ENCODE results near the gene FANCC.

Gene FANCC

GRCh38 chr9:95182854-95183563 is 134.5 kb downstream of the FANCC start:
- no peak overlapping the region for H3K27ac ChIP-seq
- TF ChIP-seq CTCF (conservative IDR thresholded peaks at IDR 0.05) (no peak), ZFX (IDR thresholded peaks at IDR 0.05) (no peak)

- H3K27ac ChIP-seq, result no peak overlapping the region
- TF ChIP-seq CTCF (conservative IDR thresholded peaks at IDR 0.05) (no peak), ZFX (IDR thresholded peaks at IDR 0.05) (no peak)
Observed at GRCh38 chr9:95181835-95182234, 135.7 kb downstream of the FANCC start.

GRCh38 chr9:95181226-95181818 is 136.2 kb downstream of the FANCC start:
- no peak for TF ChIP-seq ZFX (IDR thresholded peaks at IDR 0.05)
- peak; percentile 84 for TF ChIP-seq CTCF (conservative IDR thresholded peaks at IDR 0.05)
- no peak overlapping the region for H3K27ac ChIP-seq

GRCh38 chr9:95177617-95178016 is 139.9 kb downstream of the FANCC start:
- H3K27ac ChIP-seq, result no peak overlapping the region
- no peak for TF ChIP-seq CTCF (conservative IDR thresholded peaks at IDR 0.05)
- TF ChIP-seq ZFX (IDR thresholded peaks at IDR 0.05), result no peak

- TF ChIP-seq CTCF (conservative IDR thresholded peaks at IDR 0.05), result no peak
- TF ChIP-seq ZFX (IDR thresholded peaks at IDR 0.05), result no peak
- H3K27ac ChIP-seq, result no peak overlapping the region
Observed at GRCh38 chr9:95176755-95177319, 140.7 kb downstream of the FANCC start.

DNA sequence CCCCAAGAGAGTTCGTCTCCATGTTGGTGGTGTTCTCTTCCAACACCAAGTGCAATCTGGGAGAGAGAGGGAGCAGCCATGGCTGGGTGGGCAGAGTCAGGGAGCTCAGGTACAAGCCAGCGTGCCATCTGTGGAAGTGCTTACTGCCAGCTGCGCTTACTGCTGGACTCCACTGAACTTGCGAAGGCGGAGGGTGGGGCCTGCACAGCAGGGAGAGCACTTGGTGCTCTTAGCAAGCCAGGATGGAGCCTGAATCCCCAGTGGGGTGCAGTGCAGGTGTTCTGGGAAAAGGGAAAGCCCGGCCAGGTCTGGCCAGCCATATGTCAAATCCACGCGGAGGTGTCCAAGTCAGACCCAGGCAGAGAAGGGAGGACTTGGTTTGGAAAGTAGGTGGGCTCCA is 142.0 kb downstream of the FANCC start:
- TF ChIP-seq ZFX (IDR thresholded peaks at IDR 0.05) (no peak), CTCF (conservative IDR thresholded peaks at IDR 0.05) (no peak)

GRCh38 chr9:95174038-95174437 is 143.5 kb downstream of the FANCC start:
- 0 out of 2 replicates have a peak, but pooled peaks have one; percentile 7 for TF ChIP-seq CTCF (conservative IDR thresholded peaks at IDR 0.05)
- TF ChIP-seq ZFX (IDR thresholded peaks at IDR 0.05), result no peak
- no peak overlapping the region for H3K27ac ChIP-seq

More for the DNA sequence above, 142.0 kb downstream of the FANCC start:
- H3K27ac ChIP-seq, result no peak overlapping the region

Data from C4-2B (cell line).